IMR-90 (cell line): ENCODE data around the gene COPA. TPM values are rescaled to one million over a fixed set of nuclear protein-coding genes. Genes with fewer than 3 reads are reported as not detected.

Experiments
- ATAC-seq: fragments of 200-7000 bp; cut with Tn5 transposase; 2 replicates; pipeline ENCODE4 v1.9.1; 2020; ENCODE audit warnings: low read depth, mild to moderate bottlenecking, moderate library complexity
- BruUV-seq: library from RNA; stranded (reverse); fragments of 400-500 nt; replicated peaks from 2 replicates; lab custom pipeline; 2021; lab: Mats Ljungman, UMichigan
- CTCF ChIA-PET: fragments of 300-600 bp; formaldehyde crosslinking; extraction: SDS; loops from one replicate; lab custom pipeline; 2021; ENCODE audit warnings: antibody characterized with exemption; lab: Yijun Ruan, JAX
- POLR2A ChIA-PET: fragments of 300-600 bp; sonication (Branson Sonifier 250); formaldehyde crosslinking; loops from one replicate; lab custom pipeline; 2022; ENCODE audit warnings: antibody characterized with exemption; ENCODE audit not compliant: unreplicated experiment; lab: Charles Lee
- DNase-seq: peaks from one replicate; pipeline ENCODE4 v3.0.0; 2013
- H2AFZ ChIP-seq: replicated peaks from 2 replicates; pipeline ENCODE3; 2013; ENCODE audit warnings: low read length, mild to moderate bottlenecking; ENCODE audit not compliant: poor library complexity
- H2AK5ac ChIP-seq: 2 replicates; pipeline ENCODE4 v1.6.1; 2013; ENCODE audit warnings: low read depth, low read length, inconsistent platforms
- H2AK9ac ChIP-seq: replicated peaks from 2 replicates; pipeline ENCODE3; 2013; ENCODE audit warnings: mild to moderate bottlenecking, low read depth, low read length, moderate library complexity; ENCODE audit not compliant: poor library complexity
- H2BK120ac ChIP-seq: 2 replicates; pipeline ENCODE4 v1.6.1; 2013; ENCODE audit warnings: low read depth, low read length, inconsistent platforms
- H2BK15ac ChIP-seq: 3 replicates; pipeline ENCODE4 v1.6.1; 2013; ENCODE audit warnings: low read depth, low read length, inconsistent platforms
- H2BK20ac ChIP-seq: 2 replicates; pipeline ENCODE4 v1.6.1; 2013; ENCODE audit warnings: low read depth, mild to moderate bottlenecking, inconsistent platforms, low read length, moderate library complexity
- H2BK5ac ChIP-seq: 2 replicates; pipeline ENCODE4 v1.6.1; 2013; ENCODE audit warnings: mild to moderate bottlenecking, low read depth, low read length, inconsistent platforms; ENCODE audit not compliant: poor library complexity, severe bottlenecking
- H3K14ac ChIP-seq: replicated peaks from 2 replicates; pipeline ENCODE4 v1.6.1; 2013; ENCODE audit warnings: low read depth, low read length, inconsistent platforms
- H3K18ac ChIP-seq: 2 replicates; pipeline ENCODE4 v1.6.1; 2013; ENCODE audit warnings: low read depth, low read length, control low read depth
- H3K23ac ChIP-seq: 2 replicates; pipeline ENCODE4 v1.6.1; 2013; ENCODE audit warnings: low read depth, low read length, inconsistent platforms
- H3K27ac ChIP-seq: 2 replicates; pipeline ENCODE4 v1.5.1; 2013; ENCODE audit warnings: mild to moderate bottlenecking, control low read depth, low read length; ENCODE audit not compliant: insufficient read depth
- H3K27me3 ChIP-seq: 2 replicates; pipeline ENCODE4 v1.6.1; 2013; ENCODE audit warnings: low read length; ENCODE audit not compliant: control insufficient read depth, insufficient read depth
- H3K36me3 ChIP-seq: 2 replicates; pipeline ENCODE4 v1.6.1; 2013; ENCODE audit warnings: low read length, mixed read lengths; ENCODE audit not compliant: control insufficient read depth, insufficient read depth
- H3K4ac ChIP-seq: 2 replicates; pipeline ENCODE4 v1.6.1; 2013; ENCODE audit warnings: low read depth, low read length, inconsistent platforms
- H3K4me1 ChIP-seq: 2 replicates; pipeline ENCODE4 v1.6.1; 2013; ENCODE audit warnings: low read length, mixed read lengths; ENCODE audit not compliant: control insufficient read depth, insufficient read depth
- H3K4me2 ChIP-seq: 2 replicates; pipeline ENCODE4 v1.6.1; 2013; ENCODE audit warnings: low read depth, mild to moderate bottlenecking, control low read depth, low read length, moderate library complexity
- H3K4me3 ChIP-seq: 2 replicates; pipeline ENCODE4 v1.5.1; 2013; ENCODE audit warnings: low read depth, mild to moderate bottlenecking, control low read depth, low read length, moderate library complexity; ENCODE audit not compliant: insufficient read depth
- H3K56ac ChIP-seq: 2 replicates; pipeline ENCODE4 v1.6.1; 2013; ENCODE audit warnings: low read length, inconsistent platforms; ENCODE audit not compliant: insufficient read depth; ENCODE audit errors: extremely low read depth
- H3K79me1 ChIP-seq, 2 experiments: 2 replicates each; pipeline ENCODE4 v1.6.1; 2013; ENCODE audit warnings: low read length in 2 of 2, inconsistent platforms in 1 of 2, low read depth in 1 of 2
- H3K9ac ChIP-seq: 2 replicates; pipeline ENCODE4 v1.6.1; 2013; ENCODE audit warnings: low read depth, low read length, control low read depth
- H3K9me1 ChIP-seq: 2 replicates; pipeline ENCODE4 v1.6.1; 2013; ENCODE audit warnings: low read length, inconsistent platforms; ENCODE audit not compliant: insufficient read depth
- H3K9me3 ChIP-seq: 2 replicates; pipeline ENCODE4 v1.6.1; 2013; ENCODE audit warnings: low read length; ENCODE audit not compliant: control insufficient read depth, insufficient read depth
- H4K20me1 ChIP-seq: 2 replicates; pipeline ENCODE4 v1.6.1; 2013; ENCODE audit warnings: low read length, inconsistent platforms; ENCODE audit not compliant: insufficient read depth
- H4K5ac ChIP-seq: 2 replicates; pipeline ENCODE4 v1.6.1; 2013; ENCODE audit warnings: mild to moderate bottlenecking, low read depth, low read length, control low read depth
- H4K8ac ChIP-seq, 2 experiments: 2 replicates each; pipeline ENCODE4 v1.6.1; 2013; ENCODE audit warnings: low read depth in 2 of 2, low read length in 2 of 2, control low read depth in 1 of 2, inconsistent platforms in 1 of 2
- H4K91ac ChIP-seq: 2 replicates; pipeline ENCODE4 v1.6.1; 2013; ENCODE audit warnings: low read depth, low read length, inconsistent platforms; ENCODE audit not compliant: insufficient read depth
- CEBPB ChIP-seq: IDR thresholded peaks from 2 replicates; pipeline ENCODE4 v1.6.1; 2012; ENCODE audit warnings: low read depth, low read length, improper control_type of control experiment
- CHD1 ChIP-seq: IDR thresholded peaks from 2 replicates; pipeline ENCODE4 v1.6.1; 2012; ENCODE audit warnings: low read depth, low read length, improper control_type of control experiment
- CTCF ChIP-seq: conservative IDR thresholded peaks from 2 replicates; pipeline ENCODE4 v1.5.1; 2012; ENCODE audit warnings: mild to moderate bottlenecking, low read depth, low read length, improper control_type of control experiment
- ELK1 ChIP-seq: fragments of 150-350 bp; IDR thresholded peaks from 2 replicates; pipeline ENCODE4 v1.6.1; 2016; ENCODE audit warnings: low read depth, mild to moderate bottlenecking, low read length, moderate library complexity, borderline replicate concordance
- FOS ChIP-seq: fragments of 150-350 bp; IDR thresholded peaks from 2 replicates; pipeline ENCODE4 v1.6.1; 2016; ENCODE audit warnings: low read depth, low read length
- MAFK ChIP-seq: IDR thresholded peaks from 2 replicates; pipeline ENCODE4 v1.6.1; 2012; ENCODE audit warnings: low read depth, low read length, improper control_type of control experiment
- MAZ ChIP-seq: IDR thresholded peaks from 2 replicates; pipeline ENCODE4 v1.6.1; 2012; ENCODE audit warnings: low read depth, mild to moderate bottlenecking, low read length, improper control_type of control experiment, moderate library complexity, borderline replicate concordance
- MXI1 ChIP-seq: IDR thresholded peaks from 2 replicates; pipeline ENCODE4 v1.6.1; 2012; ENCODE audit warnings: low read depth, mild to moderate bottlenecking, low read length, moderate library complexity, borderline replicate concordance
- NFE2L2 ChIP-seq: fragments of 150-350 bp; IDR thresholded peaks from 2 replicates; pipeline ENCODE4 v1.6.1; 2016; ENCODE audit warnings: low read depth, mild to moderate bottlenecking, low read length
- POLR2A ChIP-seq: IDR thresholded peaks from 2 replicates; pipeline ENCODE4 v1.6.1; 2012; ENCODE audit warnings: mild to moderate bottlenecking, low read depth, low read length
- RAD21 ChIP-seq: IDR thresholded peaks from 2 replicates; pipeline ENCODE4 v1.6.1; 2012; ENCODE audit warnings: low read length, improper control_type of control experiment
- RCOR1 ChIP-seq: IDR thresholded peaks from 2 replicates; pipeline ENCODE4 v1.6.1; 2012; ENCODE audit warnings: mild to moderate bottlenecking, low read length, improper control_type of control experiment; ENCODE audit not compliant: insufficient replicate concordance
- RFX5 ChIP-seq: IDR thresholded peaks from 2 replicates; pipeline ENCODE4 v1.8.0; 2012; ENCODE audit warnings: low read depth, mild to moderate bottlenecking, low read length, moderate library complexity
- SMC3 ChIP-seq: fragments of 150-350 bp; IDR thresholded peaks from 2 replicates; pipeline ENCODE4 v1.6.1; 2016; ENCODE audit warnings: low read depth, mild to moderate bottlenecking, antibody characterized with exemption, low read length, moderate library complexity
- WGBS, 2 experiments: methylation state at CpG; one replicate each; pipeline versions ENCODE4 v1.1.5 to v1.1.7; 2013; ENCODE audit warnings: missing lambda C conversion rate in 2 of 2; ENCODE audit not compliant: insufficient read length in 1 of 2; ENCODE audit errors: extremely low coverage in 2 of 2; 5-methylcytosine and 5-hydroxymethylcytosine counted together
- dilution Hi-C: fragments of 300-500 bp; cut with HindIII; formaldehyde crosslinking; loops from one replicate; pipeline ENCODE4 v1.14.3; 2018; ENCODE audit warnings: low sequenced_read_pairs; ENCODE audit not compliant: unreplicated experiment
- in situ Hi-C: fragments of 300-500 bp; cut with MboI; formaldehyde crosslinking; loops from 3 replicates; pipeline ENCODE4 v1.14.3; 2019; ENCODE audit warnings: low sequenced_read_pairs, inconsistent platforms, mixed read lengths
- intact Hi-C: fragments of 100-400 bp; cut with micrococcal nuclease; formaldehyde crosslinking; loops from 2 replicates; pipeline ENCODE4 v1.10.0; 2022
- polyA plus RNA-seq, 3 experiments: library from polyadenylated mRNA; depleted of rRNA; stranded (reverse); fragments of >200 nt; gene quantifications; 2 replicates each; pipeline ENCODE4 v1.2.3, GENCODE V29; 2012; ENCODE audit warnings: low replicate concordance in 1 of 3
- total RNA-seq: library from RNA; depleted of rRNA; stranded (reverse); fragments of >200 nt; gene quantifications from 2 replicates; pipeline ENCODE4 v1.2.3, GENCODE V29; 2012
- TF ChIP-seq, protein P1 (sequence below): fragments of 150-350 bp; IDR thresholded peaks from 2 replicates; pipeline ENCODE4 v1.6.1; 2017; ENCODE audit warnings: mild to moderate bottlenecking, antibody characterized with exemption, low read length, low read depth

Gene COPA
- total and polyA plus RNA-seq, 2 of the 4 experiments (the other 2 are of a cell fraction), result 204 to 436 TPM

DNA sequence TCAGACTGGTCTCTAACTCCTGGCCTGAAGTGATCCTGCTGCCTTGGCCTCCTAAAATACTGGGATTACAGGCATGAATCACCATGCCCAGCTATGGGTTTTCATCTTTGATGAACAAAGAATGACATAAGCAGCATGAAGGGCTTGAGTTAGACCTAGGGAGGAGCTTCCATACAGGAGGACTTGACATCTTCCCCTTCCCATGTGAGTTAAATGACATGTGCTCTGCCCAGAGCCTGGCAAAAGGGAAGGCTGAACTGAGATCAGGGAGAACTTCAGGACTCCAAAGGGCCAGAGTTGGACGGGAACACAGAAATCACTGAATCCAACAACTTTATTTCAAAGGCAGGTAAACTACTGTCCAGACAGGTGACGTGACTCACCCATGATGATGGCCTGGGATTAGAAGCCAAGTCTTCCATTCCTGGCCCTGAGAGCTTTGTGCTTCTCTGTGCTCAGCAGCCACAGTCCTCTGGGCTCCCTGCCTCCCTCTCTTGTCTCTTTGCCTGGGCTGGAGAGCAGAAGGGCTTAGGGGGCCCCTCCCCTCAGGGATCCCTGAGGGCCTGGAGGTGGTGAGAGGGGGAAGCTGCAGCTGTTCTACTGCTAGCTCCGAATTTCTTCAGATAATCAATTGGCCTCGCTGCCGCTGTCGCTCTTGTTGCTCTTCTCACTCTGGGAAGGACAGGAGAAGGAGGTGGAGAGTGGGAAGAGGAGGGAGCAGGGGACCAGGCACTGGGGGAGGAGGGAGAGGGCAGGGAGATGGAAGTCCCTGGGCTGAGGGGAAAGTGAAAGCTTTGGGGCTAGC is 31.5 kb upstream of the COPA start:
- H2BK20ac ChIP-seq, result no peak overlapping the region
- POLR2A ChIA-PET, result no interaction called here
- H2AFZ ChIP-seq, result peak overlapping the region; percentile 26
- no peak overlapping the region for H3K23ac ChIP-seq
- CTCF ChIA-PET, result no interaction called here
- no peak overlapping the region for H3K4me3 ChIP-seq
- intact Hi-C loops (loop anchor here (10.0 kb wide), 1 partner anchor 430 kb away; the partner anchor contains the start of gene IGSF9), dilution Hi-C loops (no loop called here), in situ Hi-C loops (loop anchor here (10.0 kb wide), 1 partner anchor 440 kb away; no protein-coding TSS in a partner anchor)
- BruUV-seq, result no TSS peak
- no peak overlapping the region for H2BK120ac ChIP-seq
- H2BK15ac ChIP-seq, result no peak overlapping the region
- H3K56ac ChIP-seq, result no peak overlapping the region
- no peak overlapping the region for H3K4ac ChIP-seq
- H4K20me1 ChIP-seq, result no peaks in the 10 kb centered on the region
- no peak overlapping the region for H3K14ac ChIP-seq
- no peak overlapping the region for H3K9ac ChIP-seq
- DNase-seq (no peak), ATAC-seq (no peak)
- no peak overlapping the region for H2AK9ac ChIP-seq
- 27% methylated on average over 6 of the region's 6 CpGs; no CpG with 5 or more reads in 1 of the 2 experiments for WGBS, 2 experiments
- H4K8ac ChIP-seq, result no peak overlapping the region
- no peaks in the 10 kb centered on the region for H3K9me3 ChIP-seq
- H3K36me3 ChIP-seq, result no peaks in the 10 kb centered on the region
- H3K18ac ChIP-seq, result no peak overlapping the region
- H3K79me1 ChIP-seq, result no peaks in the 10 kb centered on the region
- no peak overlapping the region for H3K27ac ChIP-seq
- peaks cover 11% of the 10 kb centered on the region; the same call in 1 of the 2 replicates for H3K27me3 ChIP-seq
- H3K9me1 ChIP-seq, result no peaks in the 10 kb centered on the region; the same call in 1 of the 2 replicates
- no peak overlapping the region for H2BK5ac ChIP-seq
- no peak overlapping the region for H2AK5ac ChIP-seq
- H4K91ac ChIP-seq, result no peak overlapping the region
- no peak overlapping the region; the same call in 1 of the 2 replicates for H3K4me2 ChIP-seq
- H4K5ac ChIP-seq, result no peak overlapping the region
- no peaks in the 10 kb centered on the region for H3K4me1 ChIP-seq
- TF ChIP-seq RAD21, result no peak
- TF ChIP-seq RFX5, result no peak
- no peak for TF ChIP-seq FOS
- TF ChIP-seq RCOR1, result no peak
- TF ChIP-seq MAZ, result no peak
- no peak for TF ChIP-seq CTCF
- no peak for TF ChIP-seq ELK1
- TF ChIP-seq, protein P1, sequence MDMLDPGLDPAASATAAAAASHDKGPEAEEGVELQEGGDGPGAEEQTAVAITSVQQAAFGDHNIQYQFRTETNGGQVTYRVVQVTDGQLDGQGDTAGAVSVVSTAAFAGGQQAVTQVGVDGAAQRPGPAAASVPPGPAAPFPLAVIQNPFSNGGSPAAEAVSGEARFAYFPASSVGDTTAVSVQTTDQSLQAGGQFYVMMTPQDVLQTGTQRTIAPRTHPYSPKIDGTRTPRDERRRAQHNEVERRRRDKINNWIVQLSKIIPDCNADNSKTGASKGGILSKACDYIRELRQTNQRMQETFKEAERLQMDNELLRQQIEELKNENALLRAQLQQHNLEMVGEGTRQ, result no peak
- TF ChIP-seq SMC3, result no peak
- TF ChIP-seq NFE2L2, result no peak
- no peak for TF ChIP-seq CEBPB
- TF ChIP-seq CHD1, result no peak
- TF ChIP-seq MXI1, result no peak
- TF ChIP-seq POLR2A, result no peak
- TF ChIP-seq MAFK, result no peak
